Left lung (tissue), 10 donors: ENCODE results near the gene NFATC1. TPM values are rescaled to one million over a fixed set of nuclear protein-coding genes. Genes with fewer than 3 reads are reported as not detected.

Experiments
- ATAC-seq: fragments of 200-7000 bp; cut with Tn5 transposase; one replicate; pipeline ENCODE4 v1.9.1; 2020; ENCODE audit warnings: moderate library complexity
- DNase-seq, 4 donors: peaks; one replicate each; pipeline ENCODE4 v3.0.0-alpha.2; 2013 to 2020
- H3K27ac ChIP-seq, 2 donors: fragments of 200-600 bp; sonication (generic) in 1 of 2; one replicate each; pipeline versions ENCODE4 v1.5.0 to v1.8.0; 2020 to 2021
- H3K27me3 ChIP-seq, 2 donors: fragments of 200-600 bp; sonication (generic) in 1 of 2; one replicate each; pipeline versions ENCODE4 v1.5.0 to v1.8.0; 2020 to 2021
- H3K36me3 ChIP-seq, 2 donors: fragments of 200-600 bp; sonication (generic) in 1 of 2; one replicate each; pipeline versions ENCODE4 v1.5.0 to v1.8.0; 2020 to 2021
- H3K4me1 ChIP-seq, 2 donors: fragments of 200-600 bp; one replicate each; pipeline ENCODE4 v1.8.0; 2021
- H3K4me3 ChIP-seq, 2 donors: fragments of 200-600 bp; sonication (generic) in 1 of 2; one replicate each; pipeline versions ENCODE4 v1.5.0 to v1.8.0; 2020 to 2021; ENCODE audit warnings: mild to moderate bottlenecking in 1 of 2
- H3K9me3 ChIP-seq, 2 donors: fragments of 200-600 bp; sonication (generic) in 1 of 2; one replicate each; pipeline versions ENCODE4 v1.5.0 to v1.8.0; 2020 to 2021
- intact Hi-C, 2 donors: fragments of 100-400 bp; cut with DNase I; formaldehyde crosslinking; loops; one replicate each; pipeline versions ENCODE4 v1.11.2 to v1.14.2; 2022
- polyA plus RNA-seq, 6 donors: library from polyadenylated mRNA; unstranded; fragments of 120-200 nt; gene quantifications; one replicate each; pipeline ENCODE4 v1.2.1, GENCODE V29; 2013; ENCODE audit not compliant: insufficient read length in 6 of 6
- total RNA-seq, 2 donors: library from RNA; stranded (reverse); fragmentation: NEBNext Ultra II Directional; extraction: Animal tissue kit (Norgen Biotek cat#: 25700); gene quantifications; one replicate each; pipeline ENCODE4 v1.2.1, GENCODE V29; 2021
- TF ChIP-seq, protein P1 (sequence below), 2 donors: fragments of 200-600 bp; sonication (generic) in 1 of 2; IDR thresholded peaks; one replicate each; pipeline versions ENCODE4 v1.5.0 to v1.8.0; 2021; ENCODE audit warnings: antibody characterized with exemption in 2 of 2
- donor health status: DM: no; HTN: yes; CAD: no.
- donor health status: DM: no; HTN: no; CAD: no.

The NFATC1 gene
- total and polyA plus RNA-seq, 8 donors, result 6.5 to 17.1 (median 8.0) TPM

DNA sequence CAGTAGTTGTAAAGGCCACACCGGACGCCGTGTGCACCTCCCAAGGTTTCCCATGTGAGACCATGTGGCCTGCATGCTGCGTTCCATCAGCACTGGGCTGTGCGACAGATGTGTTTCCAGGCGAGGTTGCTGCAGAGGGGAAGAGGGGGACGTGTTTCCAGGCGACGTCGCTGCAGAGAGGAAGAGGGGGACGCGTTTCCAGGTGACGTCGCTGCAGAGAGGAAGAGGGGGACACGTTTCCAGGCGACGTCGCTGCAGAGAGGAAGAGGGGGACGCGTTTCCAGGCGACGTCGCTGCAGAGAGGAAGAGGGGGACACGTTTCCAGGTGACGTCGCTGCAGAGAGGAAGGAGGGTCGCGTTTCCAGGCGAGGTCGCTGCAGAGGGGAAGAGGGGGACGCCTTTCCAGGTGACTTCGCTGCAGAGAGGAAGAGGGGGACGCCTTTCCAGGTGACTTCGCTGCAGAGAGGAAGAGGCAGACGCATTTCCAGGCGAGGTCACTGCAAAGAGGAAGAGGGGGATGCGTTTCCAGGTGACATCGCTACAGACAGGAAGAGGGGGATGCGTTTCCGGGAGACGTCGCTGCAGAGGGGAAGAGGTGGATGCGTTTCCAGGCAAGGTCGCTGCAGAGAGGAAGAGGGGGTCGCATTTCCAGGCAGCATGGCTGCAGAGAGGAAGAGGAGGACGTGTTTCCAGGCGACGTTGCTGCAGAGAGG, 24.5 kb downstream of the NFATC1 start:
- Histone ChIP-seq H3K27ac (no peak overlapping the region), H3K9me3 (no peaks in the 10 kb centered on the region), H3K36me3 (peaks cover 0 to 17% of the 10 kb centered on the region in 2 donors), H3K27me3 (no peaks in the 10 kb centered on the region), H3K4me3 (no peak overlapping the region), H3K4me1 (peaks cover 0 to 9% of the 10 kb centered on the region in 2 donors)
- peak in 1 of 4 donors; percentile 55 for DNase-seq
- intact Hi-C loops, result no loop called here
- TF ChIP-seq, protein P1, sequence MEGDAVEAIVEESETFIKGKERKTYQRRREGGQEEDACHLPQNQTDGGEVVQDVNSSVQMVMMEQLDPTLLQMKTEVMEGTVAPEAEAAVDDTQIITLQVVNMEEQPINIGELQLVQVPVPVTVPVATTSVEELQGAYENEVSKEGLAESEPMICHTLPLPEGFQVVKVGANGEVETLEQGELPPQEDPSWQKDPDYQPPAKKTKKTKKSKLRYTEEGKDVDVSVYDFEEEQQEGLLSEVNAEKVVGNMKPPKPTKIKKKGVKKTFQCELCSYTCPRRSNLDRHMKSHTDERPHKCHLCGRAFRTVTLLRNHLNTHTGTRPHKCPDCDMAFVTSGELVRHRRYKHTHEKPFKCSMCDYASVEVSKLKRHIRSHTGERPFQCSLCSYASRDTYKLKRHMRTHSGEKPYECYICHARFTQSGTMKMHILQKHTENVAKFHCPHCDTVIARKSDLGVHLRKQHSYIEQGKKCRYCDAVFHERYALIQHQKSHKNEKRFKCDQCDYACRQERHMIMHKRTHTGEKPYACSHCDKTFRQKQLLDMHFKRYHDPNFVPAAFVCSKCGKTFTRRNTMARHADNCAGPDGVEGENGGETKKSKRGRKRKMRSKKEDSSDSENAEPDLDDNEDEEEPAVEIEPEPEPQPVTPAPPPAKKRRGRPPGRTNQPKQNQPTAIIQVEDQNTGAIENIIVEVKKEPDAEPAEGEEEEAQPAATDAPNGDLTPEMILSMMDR (IDR thresholded peaks at IDR 0.05), result no peak
- ATAC-seq, result no peak

DNA sequence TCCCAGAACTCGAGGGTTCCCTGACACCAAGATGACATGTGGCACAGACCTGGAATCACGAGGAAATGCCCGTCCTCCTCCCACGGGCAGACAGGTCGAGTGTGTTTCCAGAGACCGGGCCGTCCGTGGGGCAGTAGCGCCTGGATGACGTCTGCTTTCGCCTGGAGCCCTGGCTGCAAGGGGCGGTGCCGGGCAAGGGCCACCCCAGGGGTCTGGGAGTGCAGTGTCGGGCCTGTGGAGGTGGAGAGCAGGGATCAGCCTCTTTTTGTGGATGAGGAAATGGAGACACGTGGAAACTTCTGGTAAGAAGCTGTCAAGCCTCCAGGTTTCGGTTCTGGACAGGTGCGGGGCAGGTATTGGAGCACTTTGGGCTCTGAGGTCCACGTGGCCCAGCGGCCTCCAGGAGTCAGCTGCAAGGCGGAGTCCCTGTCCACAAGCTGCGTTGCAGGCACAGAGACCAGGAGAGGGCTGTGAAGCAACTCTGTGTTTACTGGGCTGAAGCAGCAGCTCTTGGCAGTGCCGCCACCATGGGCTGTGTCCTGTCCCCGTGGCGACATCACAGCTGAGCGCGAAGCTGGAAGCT, 25.6 kb downstream of the NFATC1 start:
- ATAC-seq (no peak), DNase-seq (peak in 1 of 4 donors; percentile 74)
- TF ChIP-seq, protein P1 (IDR thresholded peaks at IDR 0.05), result no peak

GRCh38 chr18:79422022-79422782, 26.5 kb downstream of the NFATC1 start:
- Histone ChIP-seq H3K4me1 (peaks cover 0 to 9% of the 10 kb centered on the region in 2 donors), H3K27me3 (no peaks in the 10 kb centered on the region), H3K9me3 (no peaks in the 10 kb centered on the region), H3K36me3 (peaks cover 0 to 24% of the 10 kb centered on the region in 2 donors), H3K4me3 (no peak overlapping the region), H3K27ac (no peak overlapping the region)
- TF ChIP-seq, protein P1 (IDR thresholded peaks at IDR 0.05), result no peak
- ATAC-seq, result no peak
- intact Hi-C loops, result no loop called here
- DNase-seq, result peak in 1 of 4 donors; percentile 70

More for the DNA sequence above, 25.6 kb downstream of the NFATC1 start:
- no peaks in the 10 kb centered on the region for H3K27me3 ChIP-seq
- H3K4me1 ChIP-seq, result peaks cover 0 to 9% of the 10 kb centered on the region in 2 donors
- no peaks in the 10 kb centered on the region for H3K9me3 ChIP-seq
- H3K27ac ChIP-seq, result no peak overlapping the region
- intact Hi-C loops, result no loop called here
- H3K4me3 ChIP-seq, result no peak overlapping the region
- peaks cover 0 to 19% of the 10 kb centered on the region in 2 donors for H3K36me3 ChIP-seq

GRCh38 chr18:79422783-79423165, 27.0 kb downstream of the NFATC1 start:
- TF ChIP-seq, protein P1 (IDR thresholded peaks at IDR 0.05), result no peak
- Histone ChIP-seq H3K36me3 (peaks cover 0 to 24% of the 10 kb centered on the region in 2 donors), H3K4me3 (no peak overlapping the region), H3K9me3 (no peaks in the 10 kb centered on the region), H3K27me3 (no peaks in the 10 kb centered on the region), H3K4me1 (peaks cover 0 to 9% of the 10 kb centered on the region in 2 donors), H3K27ac (no peak overlapping the region)
- ATAC-seq (no peak), DNase-seq (peak in 1 of 4 donors; percentile 49)
- intact Hi-C loops, result no loop called here
